Endothelial cell of hepatic sinusoid (primary cell): ENCODE data around the gene TRIM14.
"Not testable (repeated sequence)": the region's sequence is repeated elsewhere in the genome, so short reads cannot be mapped to it uniquely, and the experiment has no call there.

Experiments
- in situ Hi-C: cut with HindIII; loops from 2 replicates; pipeline ENCODE4 v1.10.0; 2017; ENCODE audit warnings: low sequenced_read_pairs

The TRIM14 gene

GRCh38 chr9:98142182-98142907 lies 23.3 kb upstream of the TRIM14 start:
- in situ Hi-C loops, result no loop called here

GRCh38 chr9:98140503-98140902 lies 21.5 kb upstream of the TRIM14 start:
- in situ Hi-C loops, result no loop called here

- in situ Hi-C loops, result no loop called here
Observed at GRCh38 chr9:98136489-98136888, 17.5 kb upstream of the TRIM14 start.

GRCh38 chr9:98135938-98136337 lies 16.9 kb upstream of the TRIM14 start:
- in situ Hi-C loops, result no loop called here

GRCh38 chr9:98135558-98135934 lies 16.5 kb upstream of the TRIM14 start:
- in situ Hi-C loops, result no loop called here

GRCh38 chr9:98134702-98135557 lies 15.9 kb upstream of the TRIM14 start:
- in situ Hi-C loops, result no loop called here

- in situ Hi-C loops, result no loop called here
Observed at GRCh38 chr9:98132806-98133631, 14.0 kb upstream of the TRIM14 start.

GRCh38 chr9:98132158-98132557 lies 13.1 kb upstream of the TRIM14 start:
- in situ Hi-C loops, result no loop called here

- in situ Hi-C loops, result no loop called here
Observed at GRCh38 chr9:98130576-98131228, 11.7 kb upstream of the TRIM14 start.

GRCh38 chr9:98130060-98130459 lies 11.0 kb upstream of the TRIM14 start:
- in situ Hi-C loops, result not testable (repeated sequence)

GRCh38 chr9:98129451-98129881 lies 10.4 kb upstream of the TRIM14 start:
- in situ Hi-C loops, result loop anchor here (10.0 kb wide), 1 partner anchor 135 kb away; no protein-coding TSS in a partner anchor

GRCh38 chr9:98128316-98128715 lies 9.3 kb upstream of the TRIM14 start:
- in situ Hi-C loops, result loop anchor here (10.0 kb wide), 1 partner anchor 136 kb away; no protein-coding TSS in a partner anchor

GRCh38 chr9:98127226-98127625 lies 8.2 kb upstream of the TRIM14 start:
- in situ Hi-C loops, result loop anchor here (10.0 kb wide), 1 partner anchor 138 kb away; no protein-coding TSS in a partner anchor

- in situ Hi-C loops, result loop anchor here (10.0 kb wide), 1 partner anchor 140 kb away; no protein-coding TSS in a partner anchor
Observed at GRCh38 chr9:98124637-98125426, 5.8 kb upstream of the TRIM14 start.

- in situ Hi-C loops, result loop anchor here (10.0 kb wide), 1 partner anchor 141 kb away; no protein-coding TSS in a partner anchor
Observed at GRCh38 chr9:98124091-98124490, 5.1 kb upstream of the TRIM14 start.

- in situ Hi-C loops, result loop anchor here (10.0 kb wide), 1 partner anchor 144 kb away; no protein-coding TSS in a partner anchor
Observed at GRCh38 chr9:98121058-98121457, 2.0 kb upstream of the TRIM14 start.

GRCh38 chr9:98120476-98120875 lies 1.5 kb upstream of the TRIM14 start:
- in situ Hi-C loops, result loop anchor here (10.0 kb wide), 1 partner anchor 144 kb away; no protein-coding TSS in a partner anchor

- in situ Hi-C loops, result no loop called here
Observed at GRCh38 chr9:98117984-98118639, 910 bp downstream of the TRIM14 start.

- in situ Hi-C loops, result not testable (repeated sequence)
Observed at GRCh38 chr9:98117097-98117496, 1.9 kb downstream of the TRIM14 start.
